ENCODE measurements around the gene ATP23.
A peak's percentile ranks its signal among the peaks of the same experiment; 100 is the strongest.

Gene ATP23

DNA sequence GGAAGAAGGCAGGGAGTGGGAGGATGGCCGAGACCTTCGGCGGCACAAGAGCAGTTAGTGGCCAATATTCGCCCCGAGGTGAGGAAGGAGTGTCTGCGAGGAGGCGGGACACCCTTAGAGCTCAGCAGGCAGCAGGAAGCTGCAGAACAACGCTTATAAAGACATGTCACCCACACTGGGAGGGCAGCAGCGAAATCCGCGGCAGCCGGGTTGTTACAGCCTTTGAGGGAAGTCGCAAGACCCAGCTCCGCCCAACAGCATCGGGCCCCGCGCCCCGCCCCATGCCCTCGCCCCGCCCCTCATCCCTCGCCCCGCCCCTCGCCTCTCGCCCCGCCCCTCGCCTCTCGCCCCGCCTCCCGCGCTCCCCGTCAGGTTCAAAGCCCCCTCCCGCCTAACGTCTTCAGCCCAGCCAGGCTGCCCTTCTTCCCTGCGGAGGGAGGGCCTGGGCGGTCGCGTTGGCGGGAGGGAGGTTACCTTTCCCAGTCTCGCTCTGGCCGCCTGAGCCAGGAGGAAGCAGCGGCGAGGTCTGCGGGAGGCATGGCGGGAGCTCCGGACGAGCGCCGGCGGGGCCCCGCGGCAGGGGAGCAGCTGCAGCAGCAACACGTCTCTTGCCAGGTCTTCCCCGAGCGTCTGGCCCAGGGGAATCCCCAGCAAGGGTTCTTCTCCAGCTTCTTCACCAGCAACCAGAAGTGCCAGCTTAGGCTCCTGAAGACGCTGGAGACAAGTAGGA, at the start of gene ATP23:
Gene ATP23, plus strand, starts transcription at position 403 of the 730 bp plus-strand sequence. Its CDS starts 135 bp downstream, at position 538.
- peak; percentile 80 for DNase-seq (ENCODE audit: low read depth)

GRCh38 chr12:57892232-57892972, 49.0 kb upstream of the ATP23 start:
- DNase-seq (ENCODE audit: low read depth): no peak

DNA sequence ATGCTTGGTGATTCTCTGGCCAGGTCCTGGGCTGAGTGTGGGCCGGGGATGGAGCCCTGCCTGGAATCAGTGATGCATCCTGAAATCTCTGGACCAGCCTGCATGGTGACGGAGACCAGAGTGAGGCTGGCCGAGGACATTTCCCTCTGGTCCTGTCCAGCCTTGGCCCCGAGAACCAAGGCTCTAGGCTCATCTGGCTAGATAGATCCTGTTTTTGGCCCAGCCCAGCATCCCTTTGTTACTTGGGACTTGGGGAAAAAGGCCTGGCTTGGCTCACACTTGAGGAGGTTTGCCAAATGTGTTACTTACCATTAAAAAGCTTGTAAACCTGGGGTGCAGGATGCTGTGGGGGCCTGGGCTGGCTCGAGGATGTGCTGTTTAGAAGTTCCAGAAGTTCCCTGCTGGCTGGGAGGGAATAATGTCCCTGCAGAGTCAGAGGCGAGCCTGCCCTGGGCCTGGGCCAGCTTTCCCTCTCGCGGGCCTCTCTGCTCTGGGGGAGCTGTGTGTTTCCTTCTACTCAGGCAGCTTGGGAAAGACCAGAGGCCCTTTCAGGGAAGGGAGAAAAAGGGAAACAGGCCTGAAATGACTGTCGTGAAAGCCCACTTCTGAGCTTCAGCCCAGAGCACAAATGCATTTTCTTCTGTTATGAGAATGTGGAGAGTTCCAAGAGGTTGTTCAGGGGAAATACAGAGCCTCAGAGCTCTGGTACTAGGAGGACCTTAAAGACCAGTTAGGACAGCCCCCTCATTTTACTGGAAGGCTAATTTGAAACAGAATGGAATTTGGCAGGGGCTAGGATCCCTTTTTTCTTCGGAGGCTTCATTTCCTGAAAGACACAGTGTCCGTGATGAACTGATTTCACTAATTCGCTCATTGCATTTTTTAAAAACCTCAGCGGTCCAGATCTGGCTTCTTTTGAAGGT, 47.7 kb upstream of the ATP23 start:
- no peak for DNase-seq (ENCODE audit: low read depth)

- DNase-seq (ENCODE audit: low read depth): no peak
These were observed 46.7 kb upstream of the ATP23 start for GRCh38 chr12:57894399-57895292.

GRCh38 chr12:57895389-57896114, 45.8 kb upstream of the ATP23 start:
- DNase-seq (ENCODE audit: low read depth): no peak

DNA sequence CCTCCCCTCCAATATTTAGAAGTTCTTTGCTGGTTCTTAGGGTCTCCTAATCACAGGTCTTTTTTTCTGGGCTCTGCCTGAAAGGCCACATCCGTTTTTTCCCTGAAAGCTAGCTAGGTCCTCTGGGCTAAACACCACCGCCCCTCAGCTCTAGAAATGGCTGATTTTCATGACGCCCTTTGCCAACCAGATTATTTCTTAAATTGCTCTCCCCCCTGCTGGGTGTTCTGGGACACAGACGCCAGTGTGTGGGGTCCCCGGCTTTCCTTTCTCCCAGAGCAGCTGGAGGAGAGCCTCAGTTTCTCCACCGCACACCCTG, 45.3 kb upstream of the ATP23 start:
- no peak for DNase-seq (ENCODE audit: low read depth)

GRCh38 chr12:57896434-57897201, 44.7 kb upstream of the ATP23 start:
- DNase-seq (ENCODE audit: low read depth): no peak

DNA sequence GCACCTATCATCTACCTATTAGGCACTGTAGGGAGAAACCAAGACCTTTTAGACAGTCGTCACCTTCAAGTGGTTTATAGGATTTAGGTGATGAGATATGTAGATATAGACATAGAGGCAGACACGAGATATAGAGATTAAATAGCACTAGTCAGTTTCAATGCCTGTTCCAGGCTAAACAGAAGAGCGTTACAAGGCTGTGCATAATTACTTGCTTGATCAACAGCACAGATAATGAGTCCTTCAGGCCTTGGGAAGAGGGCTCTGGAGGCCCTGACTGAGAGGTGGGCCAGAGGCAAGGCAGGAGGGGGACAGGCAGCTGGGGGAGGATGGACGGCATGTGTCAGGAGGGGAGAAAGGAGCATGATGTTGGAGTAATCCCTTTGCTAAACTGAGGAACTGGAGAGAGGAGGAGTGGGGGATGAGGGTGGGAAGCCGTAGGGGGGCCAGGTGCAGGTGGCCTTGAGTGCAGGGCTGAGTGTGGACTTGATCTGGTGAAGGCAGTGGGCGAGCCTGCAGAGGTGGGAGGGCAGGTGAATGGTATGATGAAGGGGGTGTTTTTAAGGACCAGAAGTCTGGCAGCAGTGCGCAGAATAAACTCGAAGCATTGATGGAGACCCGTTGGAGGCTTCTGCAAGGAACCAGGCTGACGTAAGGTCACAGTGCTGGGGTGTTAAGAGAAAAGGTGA, 43.9 kb upstream of the ATP23 start:
- no peak for DNase-seq (ENCODE audit: low read depth)

- no peak for DNase-seq (ENCODE audit: low read depth)
These were observed 42.9 kb upstream of the ATP23 start for GRCh38 chr12:57898308-57898970.

DNA sequence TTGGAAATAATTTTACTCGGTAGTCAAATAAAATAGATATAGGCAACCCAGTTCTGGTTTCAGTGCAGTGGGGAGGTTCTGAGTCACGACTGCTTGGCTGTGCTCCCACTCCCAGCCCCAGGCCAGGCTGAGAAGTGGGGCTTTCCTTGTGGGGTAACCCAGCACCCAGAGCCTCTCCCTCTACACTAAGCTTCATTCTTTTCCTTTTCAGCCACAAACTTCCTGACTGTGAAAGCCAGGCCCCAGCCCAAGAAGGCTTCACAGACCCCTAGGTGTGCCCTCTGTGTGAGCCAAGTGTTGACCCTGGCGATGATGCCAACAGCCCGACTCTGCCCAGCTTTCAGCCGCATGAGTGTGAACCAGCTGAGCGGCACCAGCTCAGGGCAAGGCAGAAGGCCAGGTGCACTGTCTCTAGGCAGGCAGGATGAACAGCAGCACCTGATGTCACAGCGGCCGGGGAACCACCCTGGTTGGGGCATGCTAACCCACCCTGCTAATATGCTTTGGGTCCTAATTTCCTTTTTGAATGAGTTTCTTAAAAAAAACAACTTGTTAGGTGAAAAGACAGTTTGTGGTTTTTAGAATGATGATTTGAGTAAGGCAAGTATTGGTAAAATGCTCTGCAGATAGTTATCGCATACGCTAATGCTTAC, 42.2 kb upstream of the ATP23 start:
- DNase-seq (ENCODE audit: low read depth): peak; percentile 63

- DNase-seq (ENCODE audit: low read depth): no peak
These were observed 38.8 kb upstream of the ATP23 start for GRCh38 chr12:57902478-57902969.

GRCh38 chr12:57904426-57904825, 36.9 kb upstream of the ATP23 start:
- DNase-seq (ENCODE audit: low read depth): no peak

DNA sequence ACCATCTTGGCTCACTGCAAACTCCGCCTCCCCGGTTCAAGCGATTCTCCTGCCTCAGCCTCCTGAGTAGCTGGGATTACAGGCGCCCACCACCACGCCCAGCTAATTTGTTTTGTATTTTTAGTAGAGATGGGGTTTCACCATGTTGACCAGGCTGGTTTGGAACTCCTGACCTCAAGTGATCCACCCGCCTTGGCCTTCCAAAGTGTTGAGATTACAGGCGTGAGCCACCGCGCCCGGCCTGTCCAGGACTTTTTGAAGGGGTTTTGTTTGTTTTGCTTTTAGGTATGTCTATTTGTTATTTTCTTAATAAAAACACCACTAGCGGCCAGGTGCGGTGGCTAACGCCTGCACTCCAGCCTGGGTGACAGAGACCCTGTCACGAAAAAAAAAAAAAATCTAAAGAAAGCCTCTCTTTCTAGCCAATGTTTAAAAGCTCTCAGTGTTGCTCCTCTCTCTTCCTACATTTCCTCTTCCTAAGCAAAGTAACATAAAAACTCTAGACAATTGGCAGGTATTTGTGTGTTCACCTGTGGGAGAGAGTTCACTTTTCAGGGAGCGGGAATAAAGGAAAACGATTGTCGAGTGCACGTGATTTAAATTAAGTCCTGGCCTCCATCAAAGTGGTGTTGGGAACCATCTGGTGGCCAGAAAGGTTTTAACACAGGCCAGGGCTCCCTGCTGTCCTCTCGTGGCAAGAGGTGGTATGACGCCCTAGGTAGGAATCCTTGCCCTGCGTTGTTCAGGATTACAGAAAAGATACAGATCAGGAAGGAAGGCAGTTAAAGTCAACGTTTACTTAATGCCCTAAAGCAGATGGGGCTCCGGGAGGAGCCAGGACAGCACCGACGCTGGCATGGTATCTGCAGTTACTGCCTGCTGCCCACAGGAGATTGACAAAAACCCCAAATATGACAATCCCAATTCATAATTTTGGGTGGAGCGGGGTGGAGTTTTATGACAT, 36.2 kb upstream of the ATP23 start:
- DNase-seq (ENCODE audit: low read depth): peak; percentile 66

DNA sequence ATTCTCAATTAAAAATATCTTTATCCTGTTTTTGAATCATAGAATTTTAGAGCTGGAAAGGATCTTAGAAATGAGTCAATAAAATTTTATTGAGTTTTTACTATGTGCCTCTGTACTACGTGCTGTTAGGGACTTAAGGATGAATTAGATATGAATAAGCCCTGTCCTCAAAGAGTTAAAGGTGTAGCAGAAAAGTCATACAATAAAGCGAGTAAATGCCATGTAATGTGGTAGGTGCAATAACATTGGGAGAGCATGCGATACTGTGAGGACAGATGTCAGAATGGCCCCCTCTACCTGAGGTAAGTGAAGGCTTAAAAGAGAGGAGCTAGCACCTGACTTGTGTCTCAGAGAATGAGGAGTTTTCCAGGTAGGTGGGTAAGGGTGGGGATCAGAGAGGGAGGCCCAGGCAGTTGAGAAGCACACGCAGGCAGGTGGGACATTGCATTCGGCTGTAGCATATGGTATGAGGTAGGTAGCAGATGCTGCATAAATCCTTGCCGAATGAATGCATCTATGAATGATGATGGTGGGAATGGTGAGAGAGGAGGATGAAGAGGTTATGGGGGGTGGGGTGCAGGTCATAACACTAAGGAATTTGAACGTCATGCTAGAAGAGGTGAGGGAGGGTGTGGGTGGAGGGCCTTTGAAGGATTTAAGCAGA, 35.4 kb upstream of the ATP23 start:
- DNase-seq (ENCODE audit: low read depth): no peak

DNA sequence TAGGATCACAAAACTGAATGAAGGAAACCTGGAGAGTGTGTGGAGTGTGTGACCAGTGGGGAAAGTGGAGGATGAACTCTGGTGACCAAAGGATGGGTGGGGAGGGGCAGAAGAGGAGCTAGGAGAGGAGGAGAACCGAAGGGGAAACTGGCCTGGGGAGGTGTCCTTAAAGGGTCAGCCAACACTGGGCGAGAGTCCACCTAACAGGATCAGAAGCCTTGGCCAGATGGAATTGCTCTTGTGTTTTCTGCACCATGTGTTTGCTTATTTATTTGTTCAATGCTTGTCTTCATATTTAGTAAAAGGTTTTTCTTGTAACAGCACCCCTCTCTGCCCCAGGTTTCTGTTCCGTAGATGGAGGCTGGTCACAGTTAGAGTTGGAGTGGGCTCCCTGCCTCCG, 34.5 kb upstream of the ATP23 start:
- no peak for DNase-seq (ENCODE audit: low read depth)

DNA sequence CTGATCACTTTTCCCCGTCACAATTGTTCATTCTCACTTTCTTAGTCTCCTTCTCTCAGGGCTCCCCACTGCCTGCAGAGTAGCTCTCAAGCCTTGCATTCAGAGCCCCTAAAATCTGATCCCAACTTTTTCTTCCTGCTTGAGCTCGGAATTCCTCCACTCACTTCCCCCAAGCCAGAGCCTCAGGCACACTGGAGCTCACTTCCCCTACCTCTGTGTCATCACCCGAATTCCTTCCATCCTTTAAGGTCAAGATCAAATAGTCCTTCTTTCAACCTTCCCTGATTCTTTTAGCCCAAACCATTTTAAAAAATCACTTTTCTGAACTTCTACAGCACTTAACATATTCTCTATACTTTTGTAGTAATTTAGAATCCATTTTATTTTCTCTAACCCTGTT, 34.1 kb upstream of the ATP23 start:
- no peak for DNase-seq (ENCODE audit: low read depth)

GRCh38 chr12:57908511-57908910, 32.9 kb upstream of the ATP23 start:
- no peak for DNase-seq (ENCODE audit: low read depth)

Data from activated T-helper 1 cell treated with Interleukin-2 at 50 U/mL for 16 hours (primary cell).